Stimulated activated CD4-positive, alpha-beta T cell treated with anti-CD3 and anti-CD28 coated beads, Interleukin-1b, Interleukin-23, amount 100 ng/mL, for 1 hour (primary cell): Measurements from ENCODE around the gene STYK1.
"Not testable (repeated sequence)": the region's sequence is repeated elsewhere in the genome, so short reads cannot be mapped to it uniquely, and the experiment has no call there.

Experiments
- DNase-seq, 2 donors: peaks; one replicate each; pipeline ENCODE4 v3.0.0-alpha.2; 2020; ENCODE audit warnings: low read depth in 2 of 2

The STYK1 gene

DNA sequence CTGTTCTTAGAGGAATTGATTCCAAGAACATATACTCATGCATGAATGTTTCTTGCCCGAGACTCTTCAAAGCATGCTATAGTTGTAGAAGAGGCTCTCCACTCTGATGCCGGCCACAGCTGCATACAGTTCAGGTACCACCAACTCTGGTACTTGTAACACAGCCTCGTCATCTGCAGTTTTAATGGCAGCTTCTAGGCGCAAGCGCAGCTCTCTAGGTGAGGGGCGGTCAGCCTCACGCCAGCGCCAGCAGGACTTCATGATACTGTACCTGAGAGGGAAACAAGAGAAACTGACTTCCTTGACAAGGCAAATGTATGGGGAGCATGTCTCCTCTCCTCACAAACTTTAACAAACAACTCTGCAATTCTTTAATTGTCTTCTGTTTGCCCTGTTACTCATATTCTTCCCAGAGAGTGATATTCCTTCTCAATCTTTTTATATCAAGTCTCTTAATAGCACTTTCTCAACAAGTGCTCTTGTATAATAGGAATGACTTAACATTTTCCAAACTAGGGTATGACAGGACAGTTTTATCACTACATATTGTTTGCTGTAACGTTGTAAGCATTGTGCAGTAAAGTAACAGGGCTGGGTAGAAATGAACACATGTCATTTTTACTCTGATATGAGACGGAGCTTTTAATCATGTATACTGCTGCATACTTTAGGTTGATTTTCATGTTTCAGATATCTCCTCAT, 53.6 kb downstream of the STYK1 start:
- DNase-seq, result no peak

DNA sequence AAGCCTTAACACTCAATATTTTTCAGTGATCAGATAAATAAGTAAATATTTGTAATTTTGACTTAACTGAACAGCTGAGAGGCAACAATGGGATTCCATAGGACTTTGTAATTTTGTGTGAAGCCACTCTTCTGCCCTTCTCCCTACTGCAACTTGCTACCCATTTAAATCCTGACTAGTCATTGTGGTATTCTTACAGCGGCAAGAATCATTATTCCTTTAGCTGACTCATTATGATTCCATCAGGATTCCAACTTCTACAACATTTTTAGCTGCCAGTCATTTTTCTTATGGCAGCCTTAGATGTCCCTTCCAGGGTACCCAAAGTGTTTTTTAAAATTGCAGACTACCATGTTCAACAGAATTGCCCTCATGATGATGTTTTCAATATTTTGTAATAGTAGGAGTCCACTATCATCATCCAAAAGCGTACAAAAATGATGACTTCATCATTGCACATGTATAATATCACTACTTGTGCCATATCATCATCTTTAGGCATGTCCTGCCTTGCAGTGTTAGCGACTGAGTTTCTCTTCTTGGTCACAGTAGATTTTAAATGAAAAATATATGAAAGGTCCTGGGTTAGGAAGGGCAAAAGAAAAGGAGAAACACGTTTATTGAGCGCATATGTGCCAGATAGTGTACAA, 55.4 kb downstream of the STYK1 start:
- DNase-seq, result no peak

DNA sequence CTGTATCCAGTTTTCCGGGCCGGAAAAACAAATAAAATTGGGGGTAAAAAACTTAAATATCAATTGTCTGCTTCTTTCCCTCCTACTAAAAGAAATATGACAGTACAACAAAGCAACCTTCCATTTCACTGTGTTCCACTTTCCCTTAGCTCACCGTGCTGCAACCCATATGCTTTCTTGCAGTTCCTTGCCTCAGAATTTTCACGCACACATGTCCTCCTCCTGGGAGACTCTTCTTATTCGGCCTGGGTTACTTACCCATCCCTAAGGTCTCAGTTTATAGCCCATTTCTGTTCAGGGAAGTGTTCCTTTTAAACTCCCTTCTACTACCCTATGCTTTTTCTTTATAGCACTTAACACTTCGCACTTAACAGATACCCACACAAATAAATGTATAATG, 56.0 kb downstream of the STYK1 start:
- no peak for DNase-seq

DNA sequence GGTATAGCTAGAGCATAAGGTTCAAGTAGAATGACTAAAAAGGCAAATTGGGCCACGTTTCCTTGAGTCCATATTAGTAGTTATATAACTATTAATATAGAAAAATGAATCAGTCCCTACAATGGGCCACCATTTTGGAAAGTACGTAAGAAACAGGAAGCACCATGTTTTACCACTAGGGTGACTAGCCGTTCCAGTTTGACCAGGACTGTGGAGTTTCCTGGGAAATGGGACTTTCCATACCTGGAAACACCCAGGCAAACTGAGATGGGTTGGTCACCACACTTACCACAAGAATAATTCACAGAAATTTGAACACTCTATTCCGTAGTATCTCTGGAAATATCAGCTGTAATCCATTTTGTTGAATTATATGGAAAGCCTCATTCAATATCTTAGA, 58.3 kb downstream of the STYK1 start:
- DNase-seq, result no peak

DNA sequence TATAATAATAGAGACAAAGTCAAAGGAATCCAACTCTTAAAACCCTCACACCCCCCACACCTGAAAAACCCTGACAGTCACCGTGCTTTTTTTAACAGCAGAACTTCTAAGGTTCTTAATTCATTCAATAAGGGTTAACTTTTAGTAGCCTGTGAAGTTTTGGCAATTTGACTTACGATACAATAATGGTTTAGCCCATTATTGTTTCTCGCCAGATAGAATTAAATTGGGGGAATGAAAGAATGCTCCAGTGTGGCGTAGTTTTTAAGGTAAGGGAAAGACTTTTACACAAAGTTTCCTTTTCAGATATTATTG, 59.8 kb downstream of the STYK1 start:
- DNase-seq, result no peak

DNA sequence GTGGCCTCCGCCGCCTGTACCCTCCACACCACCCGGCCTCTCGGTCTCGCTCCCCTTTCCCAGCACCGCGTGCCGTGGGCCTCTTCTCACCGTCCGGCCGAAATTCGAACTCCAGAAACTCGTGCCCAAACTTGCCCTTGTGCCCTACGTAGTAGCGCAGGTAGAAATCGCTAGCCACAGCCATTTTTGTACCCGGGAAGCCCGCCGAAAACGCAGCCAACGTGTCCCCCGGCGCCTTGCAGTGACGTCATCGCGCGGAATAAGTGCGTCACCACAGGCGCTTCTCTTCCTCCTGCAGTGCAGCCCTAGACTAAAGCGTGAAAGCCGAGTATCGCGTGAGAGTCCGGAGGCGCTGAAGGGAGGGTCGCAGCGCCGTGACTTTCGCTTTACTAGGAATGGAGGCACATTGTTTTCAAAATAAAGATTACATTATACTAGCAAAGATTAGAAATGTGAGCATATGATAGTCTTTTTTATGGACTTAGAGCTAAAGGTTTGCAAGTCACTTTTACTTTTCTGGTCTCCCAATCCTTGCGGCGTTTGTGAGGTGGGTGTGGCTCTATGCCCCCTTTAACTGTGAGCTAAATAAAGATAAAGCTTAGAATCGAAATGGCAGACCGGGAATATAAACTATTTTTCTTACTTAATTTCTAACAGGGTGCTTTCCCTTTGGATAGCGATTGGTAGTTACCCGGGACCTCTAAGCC, 60.4 kb downstream of the STYK1 start, which contains the start of gene MAGOHB:
TSS of gene MAGOHB (minus strand) at position 261 of the 707 bp plus-strand sequence. CDS start at position 184, 77 bp downstream.
- peak; percentile 92 to 100 for DNase-seq

DNA sequence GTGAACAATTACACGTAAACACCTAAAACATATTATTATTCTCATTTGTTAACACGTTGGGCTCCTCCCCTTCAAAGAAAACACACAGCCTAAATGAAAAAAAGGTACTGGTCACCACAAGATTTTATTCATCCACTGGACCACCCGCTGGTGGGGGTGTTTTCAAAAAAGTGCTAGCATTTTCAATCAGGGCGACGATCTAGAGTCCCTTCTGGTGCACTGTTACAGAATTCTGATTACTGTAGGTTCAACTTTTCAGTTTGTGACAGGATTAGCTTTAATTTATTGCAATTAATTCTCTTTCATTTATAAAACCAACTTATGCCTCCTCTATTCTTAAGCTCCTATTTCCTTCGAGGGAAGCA, 60.9 kb downstream of the STYK1 start:
- DNase-seq, result no peak

DNA sequence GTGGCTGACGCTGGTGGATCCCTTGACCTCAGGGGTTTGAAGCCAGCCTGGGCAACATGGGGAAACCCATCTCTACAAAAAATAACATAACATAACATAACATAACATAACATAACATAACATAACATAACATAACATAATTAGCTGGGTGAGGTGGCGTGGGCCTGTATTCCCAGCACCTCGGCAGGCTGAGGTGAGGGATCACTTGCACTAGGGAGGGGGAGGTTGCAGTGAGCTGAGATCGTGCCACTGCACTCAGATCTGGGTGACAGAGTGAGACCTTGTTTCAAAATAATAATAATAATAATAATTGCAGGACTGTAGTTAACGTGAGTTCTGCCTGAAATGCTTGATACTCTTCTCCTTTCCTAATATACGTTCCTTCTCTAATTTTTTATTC, 61.7 kb downstream of the STYK1 start:
- no peak for DNase-seq

DNA sequence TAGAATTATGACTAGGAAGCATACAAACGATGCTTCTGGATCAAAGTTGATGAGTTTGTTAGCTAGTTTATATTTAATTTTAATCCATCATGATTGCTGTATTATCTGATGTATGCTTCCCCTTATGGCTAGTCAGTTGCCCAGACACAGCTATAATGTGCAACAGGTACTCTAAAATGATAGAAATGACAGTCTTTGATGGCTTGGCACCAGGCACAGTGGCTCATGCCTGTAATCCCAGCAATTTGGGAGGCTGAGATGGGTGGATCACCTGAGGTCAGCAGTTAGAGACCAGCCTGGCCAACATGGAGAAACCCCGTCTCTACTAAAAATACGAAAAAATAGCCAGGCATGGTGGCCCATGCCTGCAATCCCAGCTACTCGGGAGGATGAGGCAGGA, 62.6 kb downstream of the STYK1 start:
- DNase-seq, result not testable (repeated sequence)

DNA sequence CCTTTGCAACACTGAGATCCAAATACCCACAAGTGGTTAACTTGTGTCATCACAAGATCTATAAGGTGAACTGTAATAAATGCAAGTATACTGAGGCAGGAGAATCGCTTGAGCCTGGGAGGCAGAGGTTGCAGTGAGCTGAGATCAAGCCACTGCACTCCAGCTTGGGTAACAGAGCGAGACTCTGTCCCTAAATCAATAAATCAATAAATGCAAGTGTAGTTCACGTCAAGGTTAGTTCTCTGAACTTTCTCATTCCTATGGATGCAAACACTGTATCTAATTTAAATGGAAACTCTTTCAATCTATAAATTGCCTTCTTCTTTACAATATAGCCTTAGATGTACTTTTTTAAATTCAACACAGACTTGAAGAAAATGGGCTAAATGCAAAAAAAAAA, 63.7 kb downstream of the STYK1 start:
- no peak for DNase-seq

DNA sequence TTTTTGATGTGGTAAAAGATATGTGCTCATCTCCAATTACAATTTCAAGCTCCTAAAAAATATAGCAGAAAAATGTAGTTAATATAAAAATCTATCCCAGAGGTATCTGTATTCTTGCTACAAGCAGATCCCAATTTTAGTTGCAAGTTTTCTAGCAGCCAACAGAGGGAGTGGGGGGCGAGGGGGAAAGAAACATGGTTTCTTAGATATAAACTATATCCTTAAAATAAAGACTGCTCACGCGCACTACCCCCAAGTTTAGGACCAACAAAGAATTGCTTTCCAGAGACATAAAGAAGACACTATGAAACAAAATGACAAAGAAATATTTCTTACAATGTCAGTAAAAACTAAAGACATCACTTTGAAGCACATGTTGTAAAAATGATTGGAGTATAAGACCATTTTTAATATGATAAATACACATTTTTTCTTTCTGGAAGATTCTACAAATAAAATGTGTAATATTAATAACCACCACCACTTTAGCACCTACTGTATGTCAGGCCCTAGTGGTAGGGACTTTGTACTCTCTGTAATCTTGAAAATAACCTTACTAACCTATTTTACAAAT, 65.9 kb downstream of the STYK1 start:
- no peak for DNase-seq

DNA sequence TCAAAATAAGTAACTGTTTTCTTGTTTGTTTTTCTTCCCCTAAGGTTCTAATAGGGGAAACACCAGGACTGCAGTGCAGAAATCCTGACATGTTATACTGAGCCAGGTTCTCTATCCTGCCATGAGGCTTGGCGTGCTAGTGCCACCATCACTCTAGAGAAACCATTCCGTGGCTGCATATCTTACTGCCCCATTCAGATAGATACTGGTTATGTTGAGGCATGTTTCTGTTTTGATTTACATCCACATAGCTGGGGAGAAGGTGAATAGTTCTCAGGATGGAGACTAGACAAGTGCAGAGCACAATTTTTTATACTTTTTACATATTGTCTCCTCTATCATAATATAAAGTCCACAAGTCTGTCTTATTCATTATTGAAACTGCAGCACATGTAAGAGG, 72.0 kb downstream of the STYK1 start:
- DNase-seq, result no peak

DNA sequence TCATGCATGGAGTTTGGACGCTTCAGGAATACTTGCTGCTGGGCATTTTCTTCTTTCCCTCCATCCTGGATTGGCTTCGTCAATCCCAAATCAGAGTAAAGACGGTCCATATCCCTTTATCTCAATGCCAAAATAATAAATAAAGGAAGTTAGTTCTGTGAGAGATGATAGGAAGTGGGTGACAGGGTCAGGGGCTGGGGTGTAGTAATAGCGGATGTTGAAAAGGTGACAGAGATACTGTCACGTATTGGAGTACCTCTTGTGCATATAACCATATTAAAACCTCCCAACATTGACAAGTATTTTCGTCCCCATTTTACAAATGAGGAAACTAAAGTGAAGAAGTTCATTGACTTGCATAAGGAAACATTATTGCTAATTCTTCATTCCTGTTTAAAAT, 72.9 kb downstream of the STYK1 start:
- DNase-seq, result no peak

DNA sequence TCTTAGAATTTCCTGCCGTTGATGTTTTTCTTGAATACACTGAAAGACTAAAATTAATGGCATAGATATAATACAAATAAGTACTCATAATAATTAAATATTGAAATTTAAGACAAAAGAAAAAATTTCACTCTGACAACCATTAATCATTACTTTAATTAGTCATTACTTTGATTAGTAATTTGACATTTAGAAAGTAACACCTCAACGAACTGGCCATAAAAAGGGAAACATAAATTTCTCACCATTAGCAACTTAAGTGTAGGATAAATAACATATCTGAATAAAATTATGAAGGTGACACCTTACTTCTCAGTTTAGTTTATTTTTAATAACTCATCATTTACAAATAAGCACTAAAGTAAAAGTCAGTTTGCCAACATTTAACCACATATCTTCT, 78.0 kb downstream of the STYK1 start:
- DNase-seq, result no peak

DNA sequence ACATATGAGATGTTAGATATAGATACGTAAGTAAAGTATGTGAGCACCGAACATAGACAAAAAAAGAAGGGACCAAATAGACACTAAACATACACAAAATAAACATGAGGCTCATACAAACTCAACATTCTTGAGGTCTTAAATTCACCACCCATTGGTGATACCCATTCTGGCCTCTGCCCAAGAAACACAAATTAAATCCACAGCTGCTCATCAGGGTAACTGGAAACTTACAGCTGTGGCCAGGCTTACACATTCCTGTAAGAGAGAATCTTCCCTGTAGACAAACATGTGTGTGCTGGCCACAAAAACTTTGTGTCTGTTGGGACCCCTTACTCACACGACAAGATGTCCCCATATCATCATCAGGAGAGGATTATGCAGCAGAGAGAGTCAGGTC, 82.9 kb downstream of the STYK1 start:
- no peak for DNase-seq

DNA sequence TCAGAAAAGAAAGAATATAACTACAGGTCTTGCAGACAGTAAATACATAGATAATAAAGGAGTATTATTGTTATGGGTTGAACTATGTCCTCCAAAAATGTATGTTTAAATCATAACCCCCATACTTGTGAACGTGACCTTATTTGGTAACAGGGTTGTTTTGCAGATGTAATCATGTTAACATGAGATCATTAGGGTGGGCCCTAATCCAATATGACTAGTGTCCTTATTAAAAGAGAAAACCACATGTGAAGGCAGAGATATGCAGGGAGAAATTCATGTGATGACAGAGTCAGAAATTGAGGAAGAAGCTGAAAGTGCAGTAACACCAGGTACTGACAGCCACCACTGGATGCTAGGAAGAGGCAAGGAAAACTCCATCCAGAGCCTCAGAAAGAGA, 89.4 kb downstream of the STYK1 start:
- DNase-seq, result no peak

DNA sequence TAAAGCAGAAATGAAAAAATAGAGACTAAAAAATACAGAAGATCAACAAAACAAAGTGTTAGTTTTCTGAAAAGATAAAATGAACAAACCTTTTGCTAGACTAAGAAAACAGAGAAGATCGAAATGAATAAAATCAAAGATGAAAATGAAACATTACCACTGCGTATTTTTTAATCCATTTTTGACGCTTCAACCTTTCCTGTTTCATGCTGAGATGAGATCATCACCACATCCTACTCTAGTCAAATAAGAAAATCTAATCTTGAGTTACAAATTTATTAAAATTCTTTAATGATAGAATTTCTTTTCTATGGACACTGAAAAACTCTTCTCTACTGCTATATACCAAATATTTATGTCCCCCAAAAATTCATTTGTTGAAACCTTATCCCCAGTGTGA, 91.1 kb downstream of the STYK1 start:
- no peak for DNase-seq

DNA sequence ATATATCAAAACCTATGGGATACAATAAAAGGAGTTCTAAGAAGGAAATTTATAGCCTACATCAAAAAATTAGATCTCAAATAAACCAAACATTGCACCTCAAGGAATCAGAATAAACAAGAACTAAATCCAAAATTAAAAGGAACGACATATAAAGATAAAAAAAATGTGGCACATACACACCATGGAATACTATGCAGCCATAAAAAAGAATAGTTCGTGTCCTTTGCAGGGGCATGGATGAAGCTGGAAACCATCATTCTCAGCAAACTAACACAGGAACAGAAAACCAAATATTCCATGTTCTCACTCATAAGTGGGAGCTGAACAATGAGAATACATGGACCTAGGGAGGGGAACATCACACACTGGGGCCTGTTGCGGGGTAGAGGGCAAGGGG, 91.7 kb downstream of the STYK1 start:
- DNase-seq, result not testable (repeated sequence)

DNA sequence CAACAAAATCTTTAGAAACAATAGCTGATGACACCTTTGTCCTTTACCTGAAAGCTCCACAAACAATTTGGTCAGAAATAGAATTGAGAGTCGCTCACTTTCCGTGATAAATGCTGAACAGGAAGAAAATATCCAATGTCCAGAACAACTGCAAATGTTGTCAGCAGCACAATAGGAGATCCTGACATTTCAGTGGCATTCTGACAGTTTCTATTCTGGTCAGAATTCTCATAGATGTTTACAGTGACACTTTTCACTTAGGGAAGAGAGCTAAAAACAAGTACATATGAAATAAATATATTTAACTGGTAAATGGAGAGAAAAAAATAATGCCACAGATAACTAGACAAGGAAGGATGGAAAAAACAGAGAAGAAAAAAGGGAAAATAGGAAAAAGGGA, 99.5 kb downstream of the STYK1 start:
- no peak for DNase-seq

DNA sequence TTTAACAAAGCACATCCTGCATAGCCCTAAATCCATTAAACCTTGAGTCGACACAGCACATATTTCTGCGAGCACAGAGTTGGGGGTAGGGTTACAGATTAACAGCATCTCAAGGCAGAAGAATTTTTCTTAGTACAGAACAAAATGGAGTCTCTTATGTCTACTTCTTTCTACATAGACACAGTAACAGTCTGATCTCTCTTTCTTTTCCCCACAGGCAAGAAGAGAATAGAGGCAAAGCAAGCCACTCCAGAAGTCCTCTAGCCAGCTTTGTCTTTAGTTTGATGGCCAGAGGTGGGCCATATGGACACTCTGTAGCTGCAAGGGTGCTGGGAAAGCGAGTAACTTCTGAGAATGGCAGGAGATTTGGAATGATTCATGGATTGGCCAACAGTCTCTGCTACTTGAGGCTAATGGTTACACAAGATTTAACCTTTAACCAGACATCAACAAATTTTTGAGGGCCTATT, 101.8 kb downstream of the STYK1 start:
- DNase-seq, result not testable (repeated sequence)

DNA sequence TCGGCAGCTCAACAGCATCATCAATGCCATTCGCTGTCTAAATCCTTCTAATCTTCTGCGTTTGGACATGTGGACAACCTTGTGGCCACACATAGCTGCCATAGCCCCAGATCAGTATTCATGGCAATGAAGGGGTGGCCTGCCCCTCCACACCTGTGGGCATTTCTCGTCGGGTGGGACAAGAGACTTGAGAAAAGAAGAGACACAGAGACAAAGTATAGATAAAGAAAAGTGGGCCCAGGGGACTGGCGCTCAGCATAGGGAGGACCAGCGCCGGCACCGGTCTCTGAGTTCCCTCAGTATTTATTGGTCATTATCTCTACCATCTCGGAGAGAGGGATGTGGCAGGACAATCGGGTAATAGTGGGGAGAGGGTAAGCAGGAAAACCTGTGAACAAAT, 102.7 kb downstream of the STYK1 start:
- DNase-seq, result no peak
